Activated CD4-positive, alpha-beta memory T cell treated with anti-CD3 and anti-CD28 coated beads, Interleukin-2, amount 10 ng/mL, durations not matched to agents 7 days and 5 days (primary cell): ENCODE data around the gene WHRN. TPM values are rescaled to one million over a fixed set of nuclear protein-coding genes. Genes with fewer than 3 reads are reported as not detected.

Source experiments
- CTCF ChIA-PET: fragments of 350-600 bp; sonication (Branson Sonifier 250); formaldehyde crosslinking; loops from one replicate; lab custom pipeline; 2021; ENCODE audit warnings: antibody characterized with exemption, inconsistent platforms; lab: Charles Lee
- POLR2A ChIA-PET: fragments of 350-600 bp; sonication (Branson Sonifier 250); formaldehyde crosslinking; loops from one replicate; lab custom pipeline; 2021; ENCODE audit warnings: antibody characterized with exemption; lab: Charles Lee
- DNase-seq: peaks from one replicate; pipeline ENCODE4 v3.0.0-alpha.2; 2020
- H3K27ac Mint-ChIP-seq: one replicate; pipeline ENCODE4 v1.8.0; 2021; ENCODE audit warnings: mild to moderate bottlenecking, mixed read lengths
- H3K27me3 Mint-ChIP-seq: one replicate; pipeline ENCODE4 v1.8.0; 2021; ENCODE audit warnings: mixed read lengths
- H3K36me3 Mint-ChIP-seq: one replicate; pipeline ENCODE4 v1.8.0; 2021; ENCODE audit warnings: low read depth, mixed read lengths
- H3K4me1 Mint-ChIP-seq: one replicate; pipeline ENCODE4 v1.8.0; 2021; ENCODE audit warnings: mixed read lengths
- H3K4me3 Mint-ChIP-seq: one replicate; pipeline ENCODE4 v1.8.0; 2021; ENCODE audit warnings: mild to moderate bottlenecking, mixed read lengths
- H3K9me3 Mint-ChIP-seq: one replicate; pipeline ENCODE4 v1.8.0; 2021; ENCODE audit warnings: mixed read lengths
- total RNA-seq, 2 experiments: library from RNA; stranded (reverse); gene quantifications; one replicate each; pipeline ENCODE4 v1.2.3, GENCODE V29; 2021

The WHRN gene
- total RNA-seq, 2 experiments from 2014 or later = 4.5 to 4.8 TPM

- POLR2A ChIA-PET = interaction anchor here (1.3 kb wide), 1 partner anchor 35 kb away, joined by 4 read pairs; no protein-coding TSS in a partner anchor
- Mint-ChIP-seq H3K9me3 (peaks cover 3% of the 10 kb centered on the region), H3K27me3 (peaks cover 2% of the 10 kb centered on the region), H3K36me3 (no peaks in the 10 kb centered on the region), H3K27ac (no peak overlapping the region), H3K4me3 (no peak overlapping the region), H3K4me1 (peaks cover 19% of the 10 kb centered on the region)
- DNase-seq = no peak
- CTCF ChIA-PET = interaction anchor here (2.0 kb wide), 1 partner anchor 204 kb away, joined by 5 read pairs; no protein-coding TSS in a partner anchor
These were observed 56.0 kb downstream of the WHRN start for GRCh38 chr9:114449236-114449635.

DNA sequence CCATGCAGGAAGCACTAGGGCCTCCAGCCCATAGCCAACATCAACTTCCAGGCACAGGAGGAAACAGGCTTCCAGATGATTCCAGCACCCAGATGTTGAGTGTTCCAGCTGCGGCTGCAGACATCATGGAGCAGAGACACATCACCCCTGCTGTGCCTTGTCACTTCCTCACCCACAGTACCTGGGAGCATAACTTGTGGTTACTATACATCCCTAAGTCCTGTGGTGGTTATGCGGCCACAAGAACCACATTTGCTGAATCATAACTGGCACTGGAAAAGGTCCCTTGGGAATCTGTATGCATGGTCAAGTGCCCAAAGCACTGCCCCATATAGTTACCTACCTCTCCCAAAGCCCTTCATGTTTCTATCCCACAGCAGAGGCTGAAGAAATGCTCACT is 56.6 kb downstream of the WHRN start:
- CTCF ChIA-PET = no interaction called here
- DNase-seq = no peak
- H3K4me1 Mint-ChIP-seq = peaks cover 19% of the 10 kb centered on the region
- no peak overlapping the region for H3K27ac Mint-ChIP-seq
- H3K36me3 Mint-ChIP-seq = no peaks in the 10 kb centered on the region
- H3K9me3 Mint-ChIP-seq = peaks cover 4% of the 10 kb centered on the region
- H3K4me3 Mint-ChIP-seq = no peak overlapping the region
- peaks cover 2% of the 10 kb centered on the region for H3K27me3 Mint-ChIP-seq
- POLR2A ChIA-PET = interaction anchor here (1.3 kb wide), 1 partner anchor 36 kb away, joined by 4 read pairs; no protein-coding TSS in a partner anchor

GRCh38 chr9:114446672-114447450 is 58.4 kb downstream of the WHRN start:
- CTCF ChIA-PET = interaction anchor here (1.1 kb wide), 1 partner anchor 61 kb away, joined by 3 read pairs; no protein-coding TSS in a partner anchor
- no peak overlapping the region for H3K4me3 Mint-ChIP-seq
- H3K36me3 Mint-ChIP-seq = no peaks in the 10 kb centered on the region
- H3K27ac Mint-ChIP-seq = no peak overlapping the region
- POLR2A ChIA-PET = interaction anchor here (0.7 kb wide), 1 partner anchor 189 kb away, joined by 3 read pairs; no protein-coding TSS in a partner anchor
- no peak for DNase-seq
- peaks cover 2% of the 10 kb centered on the region for H3K27me3 Mint-ChIP-seq
- H3K4me1 Mint-ChIP-seq = peaks cover 7% of the 10 kb centered on the region
- H3K9me3 Mint-ChIP-seq = peaks cover 4% of the 10 kb centered on the region

DNA sequence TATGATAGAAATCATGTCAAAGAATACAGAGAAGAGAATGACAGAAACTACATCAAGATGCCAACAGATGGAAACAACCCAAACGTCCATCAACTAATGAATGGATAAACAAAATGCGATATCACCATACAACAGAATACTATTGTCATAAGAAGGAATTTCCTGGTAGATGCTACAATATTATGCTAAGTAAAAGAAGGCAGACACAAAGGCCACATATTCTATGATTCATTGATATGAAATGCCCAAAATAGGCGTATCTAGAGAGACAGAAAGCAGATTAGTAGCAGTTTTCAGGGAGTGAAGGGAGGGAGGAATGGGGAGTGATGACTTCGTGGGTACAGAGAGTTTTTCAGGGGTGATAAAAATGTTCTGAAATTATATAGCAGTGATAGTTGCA is 59.2 kb downstream of the WHRN start:
- H3K4me3 Mint-ChIP-seq = no peak overlapping the region
- ChIA-PET CTCF (no interaction called here), POLR2A (no interaction called here)
- peaks cover 4% of the 10 kb centered on the region for H3K9me3 Mint-ChIP-seq
- DNase-seq = no peak
- H3K4me1 Mint-ChIP-seq = no peaks in the 10 kb centered on the region
- H3K36me3 Mint-ChIP-seq = no peaks in the 10 kb centered on the region
- H3K27ac Mint-ChIP-seq = no peak overlapping the region
- peaks cover 2% of the 10 kb centered on the region for H3K27me3 Mint-ChIP-seq

DNA sequence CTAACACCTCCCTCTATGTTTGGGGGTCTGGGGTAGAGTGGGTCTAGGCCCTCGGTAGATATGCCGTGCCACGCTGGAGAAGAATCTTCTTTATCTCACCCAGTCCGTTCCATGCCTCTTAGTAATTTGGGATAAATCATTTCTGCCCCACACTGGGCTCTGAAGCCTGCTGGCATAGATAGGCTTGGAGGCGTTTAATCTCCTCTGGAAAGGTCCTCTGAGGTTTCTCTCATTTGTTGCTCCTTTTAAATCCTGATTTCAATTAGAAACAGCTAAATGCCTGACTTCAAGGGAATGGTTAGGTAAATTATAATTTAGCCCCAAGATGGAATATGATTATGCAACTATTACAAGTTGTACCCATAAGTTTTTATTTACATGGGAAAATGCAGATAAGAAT is 59.7 kb downstream of the WHRN start:
- Mint-ChIP-seq H3K27me3 (peaks cover 2% of the 10 kb centered on the region), H3K4me3 (no peak overlapping the region), H3K36me3 (no peaks in the 10 kb centered on the region), H3K27ac (no peak overlapping the region), H3K9me3 (peaks cover 4% of the 10 kb centered on the region), H3K4me1 (no peaks in the 10 kb centered on the region)
- CTCF ChIA-PET = no interaction called here
- DNase-seq = no peak
- POLR2A ChIA-PET = no interaction called here

DNA sequence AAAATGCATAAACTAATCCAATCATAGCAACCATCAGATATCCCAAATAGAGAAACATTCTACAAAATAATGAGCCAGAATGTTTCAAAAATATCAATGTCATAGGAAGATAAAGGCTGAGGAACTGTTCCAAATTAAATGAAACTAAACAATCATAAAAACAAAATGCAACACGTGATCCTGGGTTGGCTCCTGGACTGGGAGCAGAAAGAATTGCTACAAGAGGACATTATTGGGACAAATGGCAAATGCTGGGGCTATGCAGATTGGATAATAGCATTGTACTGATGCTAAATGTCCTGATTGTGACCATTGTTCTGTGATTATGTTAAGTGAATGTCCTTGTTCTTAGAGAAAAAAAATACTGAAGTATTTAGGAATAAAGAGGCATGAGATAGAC is 63.3 kb downstream of the WHRN start:
- H3K36me3 Mint-ChIP-seq = no peaks in the 10 kb centered on the region
- POLR2A ChIA-PET = no interaction called here
- CTCF ChIA-PET = no interaction called here
- no peak for DNase-seq
- H3K4me1 Mint-ChIP-seq = no peaks in the 10 kb centered on the region
- H3K4me3 Mint-ChIP-seq = no peak overlapping the region
- no peak overlapping the region for H3K27ac Mint-ChIP-seq
- H3K9me3 Mint-ChIP-seq = peaks cover 4% of the 10 kb centered on the region
- peaks cover 2% of the 10 kb centered on the region for H3K27me3 Mint-ChIP-seq

GRCh38 chr9:114437401-114437893 is 67.8 kb downstream of the WHRN start:
- Mint-ChIP-seq H3K4me3 (no peak overlapping the region), H3K27me3 (no peaks in the 10 kb centered on the region), H3K36me3 (no peaks in the 10 kb centered on the region), H3K9me3 (no peaks in the 10 kb centered on the region), H3K4me1 (peaks cover 8% of the 10 kb centered on the region), H3K27ac (no peak overlapping the region)
- ChIA-PET CTCF (interaction anchor here (1.0 to 2.2 kb wide), 3 partner anchors 32 to 216 kb away, joined by 3 to 8 read pairs (median 4); no protein-coding TSS in a partner anchor), POLR2A (no interaction called here)
- no peak for DNase-seq

DNA sequence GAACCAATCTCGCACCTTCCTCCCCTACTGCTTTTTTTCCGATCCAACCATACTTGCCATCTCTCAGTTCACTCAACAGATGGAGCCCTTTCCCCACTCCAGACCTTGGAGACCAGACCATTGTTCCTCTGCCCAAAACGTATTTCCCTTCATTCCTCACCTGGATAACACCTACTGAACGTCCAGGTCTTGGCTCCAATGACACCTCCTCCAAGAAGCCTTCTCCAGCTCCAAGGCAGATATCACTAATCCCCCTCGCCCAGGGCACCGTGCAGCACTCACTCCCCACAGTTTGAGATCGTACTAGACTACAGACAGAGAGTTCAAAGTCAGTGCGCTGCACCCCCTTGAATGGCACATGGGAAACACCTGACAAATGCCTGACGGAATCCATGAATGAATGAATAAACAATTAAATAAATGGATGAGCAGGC is 70.4 kb downstream of the WHRN start:
- Mint-ChIP-seq H3K36me3 (no peaks in the 10 kb centered on the region), H3K9me3 (no peaks in the 10 kb centered on the region), H3K4me1 (peaks cover 8% of the 10 kb centered on the region), H3K27ac (no peak overlapping the region), H3K27me3 (no peaks in the 10 kb centered on the region), H3K4me3 (no peak overlapping the region)
- ChIA-PET POLR2A (interaction anchor here (1.0 to 1.2 kb wide), 2 partner anchors 8 to 153 kb away, joined by 3 read pairs; partner anchors contain the start of gene ATP6V1G1), CTCF (interaction anchor here (0.6 to 4.3 kb wide), 9 partner anchors 29 to 218 kb away, joined by 3 to 54 read pairs (median 4); no protein-coding TSS in a partner anchor)
- DNase-seq = no peak

DNA sequence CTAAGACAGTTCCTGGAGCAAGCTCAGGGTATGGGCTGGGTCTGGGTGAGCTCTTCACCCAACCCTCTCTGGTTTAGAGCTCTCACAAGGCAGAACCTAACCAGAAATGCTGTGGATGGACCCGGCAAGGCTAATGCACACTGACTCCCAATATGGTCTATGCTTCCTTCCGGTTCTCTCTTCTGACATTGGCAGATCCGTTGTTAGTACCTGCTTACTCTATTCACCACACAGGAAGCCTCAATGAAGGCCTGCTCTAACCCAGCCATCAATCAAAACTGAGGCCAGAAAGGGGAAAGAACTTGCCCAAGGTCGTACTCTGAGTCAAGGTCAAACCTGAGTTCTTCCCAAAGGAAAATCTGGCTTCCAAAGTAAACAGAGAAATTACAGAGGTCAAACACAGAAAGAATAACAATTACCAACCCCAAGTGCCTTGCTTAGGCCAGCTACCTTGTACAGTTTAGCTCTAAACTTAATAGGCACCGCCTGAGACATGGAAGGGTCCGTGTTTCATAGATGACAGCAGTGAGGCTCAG is 71.5 kb downstream of the WHRN start:
- Mint-ChIP-seq H3K27me3 (no peaks in the 10 kb centered on the region), H3K4me1 (peaks cover 8% of the 10 kb centered on the region), H3K4me3 (no peak overlapping the region), H3K9me3 (no peaks in the 10 kb centered on the region), H3K36me3 (no peaks in the 10 kb centered on the region), H3K27ac (no peak overlapping the region)
- ChIA-PET POLR2A (interaction anchor here (0.9 to 1.2 kb wide), 2 partner anchors 9 to 52 kb away, joined by 3 read pairs; no protein-coding TSS in a partner anchor), CTCF (interaction anchor here (1.0 to 4.3 kb wide), 5 partner anchors 28 to 219 kb away, joined by 3 to 54 read pairs (median 4); no protein-coding TSS in a partner anchor)
- no peak for DNase-seq

- Mint-ChIP-seq H3K27ac (no peak overlapping the region), H3K4me1 (peaks cover 8% of the 10 kb centered on the region), H3K36me3 (no peaks in the 10 kb centered on the region), H3K27me3 (no peaks in the 10 kb centered on the region), H3K9me3 (no peaks in the 10 kb centered on the region), H3K4me3 (no peak overlapping the region)
- DNase-seq = no peak
- POLR2A ChIA-PET = interaction anchor here (0.9 kb wide), 1 partner anchor 52 kb away, joined by 3 read pairs; no protein-coding TSS in a partner anchor
- CTCF ChIA-PET = interaction anchor here (1.1 to 4.3 kb wide), 3 partner anchors 27 to 220 kb away, joined by 3 to 54 read pairs (median 4); no protein-coding TSS in a partner anchor
These were observed 72.2 kb downstream of the WHRN start for GRCh38 chr9:114433086-114433485.

DNA sequence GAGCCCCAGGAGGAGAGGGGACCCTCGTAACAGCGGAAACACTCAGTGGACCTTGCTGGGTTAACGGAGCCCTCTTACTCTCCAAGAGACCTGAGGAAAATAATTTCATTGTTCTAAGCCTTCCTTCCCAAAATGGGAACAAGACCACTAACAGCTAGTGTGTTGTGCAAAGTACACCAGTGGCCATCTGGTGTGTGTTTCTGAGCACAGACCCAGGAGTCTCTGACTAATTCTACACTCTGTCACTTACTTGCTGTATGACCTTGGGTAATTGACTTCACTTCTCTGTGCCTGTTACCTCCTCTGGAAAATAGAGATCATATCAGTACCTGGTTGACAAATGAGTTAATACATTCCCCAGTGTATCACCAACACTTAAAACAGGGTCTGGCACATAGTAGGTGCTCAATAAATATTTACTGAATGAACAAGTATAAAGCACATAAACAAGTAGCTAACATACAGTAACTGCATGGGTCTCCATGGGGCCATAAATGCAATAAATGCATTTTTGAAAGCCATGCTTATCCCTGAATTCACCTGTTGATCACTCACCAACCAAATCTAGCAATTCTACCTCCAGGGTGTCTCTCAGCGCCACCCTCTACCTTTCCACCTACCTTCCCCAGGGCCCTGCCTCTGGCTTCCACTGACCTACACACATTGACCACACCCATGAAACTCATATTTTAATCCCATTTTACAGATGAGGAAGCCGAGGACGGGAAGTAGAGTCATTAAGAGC is 72.8 kb downstream of the WHRN start:
- Mint-ChIP-seq H3K4me1 (peaks cover 8% of the 10 kb centered on the region), H3K9me3 (no peaks in the 10 kb centered on the region), H3K4me3 (no peak overlapping the region), H3K27me3 (no peaks in the 10 kb centered on the region), H3K36me3 (no peaks in the 10 kb centered on the region), H3K27ac (no peak overlapping the region)
- DNase-seq = no peak
- ChIA-PET POLR2A (interaction anchor here (0.9 kb wide), 1 partner anchor 53 kb away, joined by 3 read pairs; no protein-coding TSS in a partner anchor), CTCF (interaction anchor here (1.1 to 4.3 kb wide), 2 partner anchors 27 to 220 kb away, joined by 4 to 54 read pairs; no protein-coding TSS in a partner anchor)

DNA sequence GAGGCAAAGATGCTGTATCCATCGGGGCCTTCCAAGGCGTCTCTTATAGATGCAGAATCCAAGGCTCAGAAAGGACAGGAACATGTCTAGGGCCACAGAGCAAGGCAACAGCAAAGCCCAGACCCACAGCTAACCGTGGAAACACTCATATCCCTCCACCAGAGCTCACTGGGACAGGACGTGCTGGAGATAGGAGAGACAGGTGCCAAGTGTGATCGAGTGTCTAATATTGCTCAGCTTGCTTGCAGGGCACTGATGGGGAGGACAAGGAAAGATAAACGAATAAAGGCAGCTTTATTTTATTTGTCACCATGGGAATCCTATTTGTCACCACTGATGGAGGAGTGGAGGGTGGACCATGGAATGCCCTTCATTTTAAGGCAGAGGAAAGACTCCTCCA is 73.5 kb downstream of the WHRN start:
- Mint-ChIP-seq H3K4me1 (peaks cover 8% of the 10 kb centered on the region), H3K9me3 (no peaks in the 10 kb centered on the region), H3K27me3 (no peaks in the 10 kb centered on the region), H3K27ac (no peak overlapping the region), H3K36me3 (no peaks in the 10 kb centered on the region), H3K4me3 (no peak overlapping the region)
- ChIA-PET POLR2A (no interaction called here), CTCF (interaction anchor here (0.8 to 1.6 kb wide), 3 partner anchors 26 to 230 kb away, joined by 3 to 4 read pairs (median 3); no protein-coding TSS in a partner anchor)
- no peak for DNase-seq
